CD4-positive, alpha-beta T cell (primary cell): ENCODE measurements around the gene STARD3. TPM values are rescaled to one million over a fixed set of nuclear protein-coding genes. Genes with fewer than 3 reads are reported as not detected.

ENCODE experiments used
- ATAC-seq: fragments of 200-7000 bp; cut with Tn5 transposase; one replicate; pipeline ENCODE4 v1.10.0; 2022; ENCODE audit warnings: mild to moderate bottlenecking; ENCODE audit not compliant: poor library complexity
- CTCF ChIA-PET: fragments of 350-600 bp; sonication (Branson Sonifier 250); formaldehyde crosslinking; loops from one replicate; lab custom pipeline; 2021; ENCODE audit warnings: antibody characterized with exemption, inconsistent platforms; lab: Charles Lee
- POLR2A ChIA-PET: fragments of 350-600 bp; sonication (Branson Sonifier 250); formaldehyde crosslinking; loops from one replicate; lab custom pipeline; 2021; ENCODE audit warnings: antibody characterized with exemption, inconsistent platforms; lab: Charles Lee
- DNase-seq, 14 experiments: peaks; one replicate each; pipeline ENCODE4 v3.0.0-alpha.2; 2013 to 2020; ENCODE audit warnings: mixed read lengths in 2 of 14
- H3K27ac ChIP-seq, 2 donors: one replicate each; pipeline versions ENCODE4 v1.5.1 to v1.7.0; 2013; ENCODE audit warnings: low read length in 2 of 2, low read depth in 1 of 2, mild to moderate bottlenecking in 1 of 2
- H3K27me3 ChIP-seq, 2 experiments: 1 replicate in 1 of 2; 2 replicates in 1 of 2; pipeline versions ENCODE4 v1.6.1 to v1.7.0; 2013; ENCODE audit warnings: low read length in 2 of 2, control low read depth in 1 of 2, mild to moderate bottlenecking in 1 of 2, moderate library complexity in 1 of 2; ENCODE audit not compliant: insufficient read depth in 2 of 2, control insufficient read depth in 1 of 2
- H3K36me3 ChIP-seq: one replicate; pipeline ENCODE4 v1.6.1; 2013; ENCODE audit warnings: low read length, control low read depth; ENCODE audit not compliant: insufficient read depth
- H3K4me1 ChIP-seq: one replicate; pipeline ENCODE4 v1.6.1; 2013; ENCODE audit warnings: low read length, control low read depth; ENCODE audit not compliant: insufficient read depth
- H3K4me3 ChIP-seq: one replicate; pipeline ENCODE4 v1.5.1; 2013; ENCODE audit warnings: mild to moderate bottlenecking, low read length, moderate library complexity
- H3K9me3 ChIP-seq, 2 experiments: 1 replicate in 1 of 2; 2 replicates in 1 of 2; pipeline versions ENCODE4 v1.6.1 to v1.7.0; 2013; ENCODE audit warnings: low read length in 2 of 2, mild to moderate bottlenecking in 2 of 2, control low read depth in 1 of 2, moderate library complexity in 1 of 2; ENCODE audit not compliant: control insufficient read depth in 1 of 2, insufficient read depth in 1 of 2
- H3K27ac Mint-ChIP-seq: one replicate; pipeline ENCODE4 v1.8.0; 2020; ENCODE audit warnings: mixed read lengths
- H3K27me3 Mint-ChIP-seq: one replicate; pipeline ENCODE4 v1.8.0; 2021; ENCODE audit warnings: mixed read lengths
- H3K36me3 Mint-ChIP-seq: one replicate; pipeline ENCODE4 v1.8.0; 2021; ENCODE audit warnings: low read depth, mixed read lengths
- H3K4me1 Mint-ChIP-seq: one replicate; pipeline ENCODE4 v1.8.0; 2021; ENCODE audit warnings: low read depth, mixed read lengths
- H3K4me3 Mint-ChIP-seq: one replicate; pipeline ENCODE4 v1.8.0; 2020; ENCODE audit warnings: mild to moderate bottlenecking, mixed read lengths
- H3K9me3 Mint-ChIP-seq: one replicate; pipeline ENCODE4 v1.8.0; 2020; ENCODE audit warnings: mixed read lengths
- intact Hi-C, 2 experiments: fragments of 100-400 bp; cut with DNase I in 1 of 2; cut with micrococcal nuclease in 1 of 2; formaldehyde crosslinking; loops; one replicate each; pipeline versions ENCODE4 v1.15.1 to v1.9.0; 2023 to 2025; cut with DNase I, micrococcal nuclease
- total RNA-seq, 174 experiments: library from RNA in 2 of 174; stranded (reverse) in 2 of 174; gene quantifications; one replicate each; pipeline ENCODE4 v1.2.3 and lab custom pipeline; 2021 to 2026
- TF ChIP-seq, protein P1 (sequence below): fragments of 200-600 bp; IDR thresholded peaks from one replicate; pipeline ENCODE4 v1.8.0; 2022; ENCODE audit warnings: antibody characterized with exemption, mild to moderate bottlenecking

STARD3 gene
- total RNA-seq, 2 experiments from 2014 or later, result 96.5 to 99.9 TPM

DNA sequence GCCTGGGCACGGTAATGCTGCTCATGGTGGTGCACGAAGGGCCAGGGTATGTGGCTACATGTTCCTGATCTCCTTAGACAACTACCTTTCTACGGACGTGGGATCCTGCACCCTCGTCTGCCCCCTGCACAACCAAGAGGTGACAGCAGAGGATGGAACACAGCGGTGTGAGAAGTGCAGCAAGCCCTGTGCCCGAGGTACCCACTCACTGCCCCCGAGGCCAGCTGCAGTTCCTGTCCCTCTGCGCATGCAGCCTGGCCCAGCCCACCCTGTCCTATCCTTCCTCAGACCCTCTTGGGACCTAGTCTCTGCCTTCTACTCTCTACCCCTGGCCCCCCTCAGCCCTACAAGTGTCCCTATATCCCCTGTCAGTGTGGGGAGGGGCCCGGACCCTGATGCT lies 74.9 kb downstream of the STARD3 start:
- no peak for ATAC-seq
- H3K4me3 ChIP-seq, result no peak overlapping the region
- no peaks in the 10 kb centered on the region for H3K36me3 ChIP-seq
- H3K9me3 ChIP-seq, result no peaks in the 10 kb centered on the region
- TF ChIP-seq, protein P1, sequence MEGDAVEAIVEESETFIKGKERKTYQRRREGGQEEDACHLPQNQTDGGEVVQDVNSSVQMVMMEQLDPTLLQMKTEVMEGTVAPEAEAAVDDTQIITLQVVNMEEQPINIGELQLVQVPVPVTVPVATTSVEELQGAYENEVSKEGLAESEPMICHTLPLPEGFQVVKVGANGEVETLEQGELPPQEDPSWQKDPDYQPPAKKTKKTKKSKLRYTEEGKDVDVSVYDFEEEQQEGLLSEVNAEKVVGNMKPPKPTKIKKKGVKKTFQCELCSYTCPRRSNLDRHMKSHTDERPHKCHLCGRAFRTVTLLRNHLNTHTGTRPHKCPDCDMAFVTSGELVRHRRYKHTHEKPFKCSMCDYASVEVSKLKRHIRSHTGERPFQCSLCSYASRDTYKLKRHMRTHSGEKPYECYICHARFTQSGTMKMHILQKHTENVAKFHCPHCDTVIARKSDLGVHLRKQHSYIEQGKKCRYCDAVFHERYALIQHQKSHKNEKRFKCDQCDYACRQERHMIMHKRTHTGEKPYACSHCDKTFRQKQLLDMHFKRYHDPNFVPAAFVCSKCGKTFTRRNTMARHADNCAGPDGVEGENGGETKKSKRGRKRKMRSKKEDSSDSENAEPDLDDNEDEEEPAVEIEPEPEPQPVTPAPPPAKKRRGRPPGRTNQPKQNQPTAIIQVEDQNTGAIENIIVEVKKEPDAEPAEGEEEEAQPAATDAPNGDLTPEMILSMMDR, result no peak
- ChIA-PET POLR2A (no interaction called here), CTCF (no interaction called here)
- Mint-ChIP-seq H3K4me3 (no peak overlapping the region), H3K27ac (no peak overlapping the region), H3K4me1 (peaks cover 6% of the 10 kb centered on the region), H3K36me3 (no peaks in the 10 kb centered on the region), H3K9me3 (no peaks in the 10 kb centered on the region), H3K27me3 (no peaks in the 10 kb centered on the region)
- peaks cover 12% of the 10 kb centered on the region for H3K4me1 ChIP-seq
- DNase-seq, result no peak
- no peak overlapping the region for H3K27ac ChIP-seq
- no peaks in the 10 kb centered on the region for H3K27me3 ChIP-seq
- intact Hi-C loops, result no loop called here

Other genes with a start within 250 kb of the STARD3 start
- gene FBXL20, start 235.5 kb upstream of the STARD3 start, total RNA-seq, result 10 to 100 TPM; 16.7 to 17.1 TPM
- gene MED1, start 185.9 kb upstream of the STARD3 start, total RNA-seq, result 10 to 100 TPM; 24.7 to 28.7 TPM
- gene CDK12, start 175.7 kb upstream of the STARD3 start, total RNA-seq, result 100 to 1,000 TPM in 1 of 2 experiments, 10 to 100 TPM in 1; 99.6 to 108 TPM
- gene NEUROD2, start 29.2 kb upstream of the STARD3 start, total RNA-seq, result not detected
- gene PPP1R1B, start 10.2 kb upstream of the STARD3 start, total RNA-seq, result under 1 TPM in 1 of 2 experiments, not detected in 1; 0.25 TPM
- 1 to 10 TPM; 6.4 TPM for gene TCAP, start 28.2 kb downstream of the STARD3 start, total RNA-seq
- under 1 TPM in 1 of 2 experiments, not detected in 1; 0.47 TPM for gene PNMT, start 31.3 kb downstream of the STARD3 start, total RNA-seq
- 10 to 100 TPM; 26.1 to 30.7 TPM for gene PGAP3, start 50.9 kb downstream of the STARD3 start, total RNA-seq
- gene ERBB2, start 62.9 kb downstream of the STARD3 start, total RNA-seq, result 1 to 10 TPM; 2.4 to 4.6 TPM
- 10 to 100 TPM; 31.5 to 32.3 TPM for gene MIEN1, start 93.4 kb downstream of the STARD3 start, total RNA-seq
- gene GRB7, start 100.8 kb downstream of the STARD3 start, total RNA-seq, result not detected
- gene IKZF3, start 227.2 kb downstream of the STARD3 start, total RNA-seq, result 10 to 100 TPM; 39.7 to 39.9 TPM
- gene ZPBP2, start 231.1 kb downstream of the STARD3 start, total RNA-seq, result not detected